Prostate gland (tissue), 2 donors: ENCODE measurements around the gene TTLL5.

Experiments used
- POLR2A ChIP-seq: fragments of 450-650 bp; IDR thresholded peaks from one replicate; pipeline ENCODE4 v1.6.1; 2016; ENCODE audit warnings: antibody characterized with exemption, mild to moderate bottlenecking
- POLR2AphosphoS5 ChIP-seq: sonication (generic); formaldehyde crosslinking; IDR thresholded peaks from one replicate; pipeline ENCODE4 v1.6.1; 2017; ENCODE audit warnings: antibody characterized with exemption
- TF ChIP-seq, protein P1 (sequence below), 4 experiments: fragments of 200-600 bp in 2 of 4; fragments of 450-650 bp in 2 of 4; sonication (generic) in 2 of 4; IDR thresholded peaks; 1 replicate in 3 of 4; 2 replicates in 1 of 4; pipeline ENCODE4 v1.5.1; 2016 to 2019; ENCODE audit warnings: antibody characterized with exemption in 4 of 4, mild to moderate bottlenecking in 2 of 4, moderate library complexity in 2 of 4

DNA sequence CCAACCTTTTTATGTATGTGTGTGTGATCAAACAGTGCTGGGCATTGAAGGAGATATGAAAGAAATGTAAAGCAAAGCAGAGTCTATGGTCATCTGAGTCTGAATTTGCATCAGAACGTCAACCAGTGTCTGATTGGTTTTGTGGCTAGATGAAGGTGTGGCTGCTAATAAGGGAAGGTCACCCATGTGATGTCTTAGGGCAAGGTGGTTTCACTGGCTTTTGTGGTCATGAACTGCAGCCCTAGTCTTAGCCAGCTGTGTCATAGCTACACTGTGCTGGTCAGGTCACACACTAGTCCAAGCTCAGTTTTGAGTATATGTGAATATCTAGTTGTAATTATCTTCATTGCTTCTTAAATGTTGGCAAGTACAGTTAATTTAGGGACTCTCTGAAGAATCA is 214.9 kb downstream of the TTLL5 start:
- TF ChIP-seq, protein P1, sequence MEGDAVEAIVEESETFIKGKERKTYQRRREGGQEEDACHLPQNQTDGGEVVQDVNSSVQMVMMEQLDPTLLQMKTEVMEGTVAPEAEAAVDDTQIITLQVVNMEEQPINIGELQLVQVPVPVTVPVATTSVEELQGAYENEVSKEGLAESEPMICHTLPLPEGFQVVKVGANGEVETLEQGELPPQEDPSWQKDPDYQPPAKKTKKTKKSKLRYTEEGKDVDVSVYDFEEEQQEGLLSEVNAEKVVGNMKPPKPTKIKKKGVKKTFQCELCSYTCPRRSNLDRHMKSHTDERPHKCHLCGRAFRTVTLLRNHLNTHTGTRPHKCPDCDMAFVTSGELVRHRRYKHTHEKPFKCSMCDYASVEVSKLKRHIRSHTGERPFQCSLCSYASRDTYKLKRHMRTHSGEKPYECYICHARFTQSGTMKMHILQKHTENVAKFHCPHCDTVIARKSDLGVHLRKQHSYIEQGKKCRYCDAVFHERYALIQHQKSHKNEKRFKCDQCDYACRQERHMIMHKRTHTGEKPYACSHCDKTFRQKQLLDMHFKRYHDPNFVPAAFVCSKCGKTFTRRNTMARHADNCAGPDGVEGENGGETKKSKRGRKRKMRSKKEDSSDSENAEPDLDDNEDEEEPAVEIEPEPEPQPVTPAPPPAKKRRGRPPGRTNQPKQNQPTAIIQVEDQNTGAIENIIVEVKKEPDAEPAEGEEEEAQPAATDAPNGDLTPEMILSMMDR (IDR thresholded peaks at IDR 0.05) = no peak
- TF ChIP-seq POLR2A (no peak), POLR2AphosphoS5 (no peak)
